HT1080 (cell line): Measurements from ENCODE around the gene SLC27A5. TPM values are rescaled to one million over a fixed set of nuclear protein-coding genes. Genes with fewer than 3 reads are reported as not detected.
"Not testable (repeated sequence)": the region's sequence is repeated elsewhere in the genome, so short reads cannot be mapped to it uniquely, and the experiment has no call there.

Experiments
- DNase-seq: peaks from one replicate; pipeline ENCODE4 v3.0.0-alpha.2; 2015; ENCODE audit warnings: low read depth
- total RNA-seq: library from RNA; depleted of rRNA; stranded (reverse); fragments of >200 nt; shearing (Covaris generic); gene quantifications from 2 replicates; pipeline ENCODE4 v1.2.3, GENCODE V29; 2014

SLC27A5 gene
- total RNA-seq, 1 experiment from 2014 or later: 26.3 TPM

DNA sequence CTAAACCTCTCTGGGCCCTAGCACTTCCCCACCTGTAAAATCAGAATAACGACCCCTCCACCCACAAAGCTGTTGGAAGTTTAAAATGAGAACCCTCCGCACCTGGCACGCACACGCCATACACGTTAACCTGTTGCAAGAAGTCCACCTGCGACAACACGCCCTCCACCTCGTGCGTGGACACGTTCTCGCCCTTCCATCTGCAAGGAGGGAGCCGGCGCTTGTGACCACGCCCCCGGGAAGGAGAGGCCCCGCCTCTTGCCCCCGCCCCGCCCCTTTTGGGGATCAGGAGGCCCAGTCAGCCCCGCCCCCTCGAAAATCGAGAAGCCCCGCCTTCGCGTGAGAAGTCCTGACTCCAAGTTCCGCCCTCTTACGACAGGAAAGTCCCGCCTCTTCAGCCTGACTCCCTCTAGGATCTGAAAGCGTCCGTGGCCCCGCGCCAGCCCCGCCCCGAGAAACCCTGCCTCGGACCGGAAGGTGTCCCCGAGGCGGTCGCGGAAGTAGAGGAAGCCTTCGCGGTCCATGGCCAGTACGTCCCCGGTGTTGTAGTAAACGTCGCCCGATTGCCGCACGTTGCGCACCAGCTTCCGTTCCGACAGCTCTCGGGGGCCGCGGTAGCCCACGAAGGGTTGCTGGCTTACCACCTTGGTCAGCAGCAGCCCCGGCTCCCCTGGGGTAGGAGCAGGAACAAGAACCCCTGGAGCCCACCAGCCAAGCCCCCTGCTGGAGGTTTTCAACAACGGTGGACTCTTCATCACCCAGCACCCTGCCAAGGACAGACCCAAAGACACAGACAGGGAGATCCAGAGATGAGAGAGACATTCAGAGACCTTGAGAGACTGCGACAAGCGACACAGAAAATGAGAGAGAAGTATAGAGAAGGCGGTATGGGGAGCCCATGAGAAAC is 12.5 kb downstream of the SLC27A5 start:
- peak; percentile 97 for DNase-seq

DNA sequence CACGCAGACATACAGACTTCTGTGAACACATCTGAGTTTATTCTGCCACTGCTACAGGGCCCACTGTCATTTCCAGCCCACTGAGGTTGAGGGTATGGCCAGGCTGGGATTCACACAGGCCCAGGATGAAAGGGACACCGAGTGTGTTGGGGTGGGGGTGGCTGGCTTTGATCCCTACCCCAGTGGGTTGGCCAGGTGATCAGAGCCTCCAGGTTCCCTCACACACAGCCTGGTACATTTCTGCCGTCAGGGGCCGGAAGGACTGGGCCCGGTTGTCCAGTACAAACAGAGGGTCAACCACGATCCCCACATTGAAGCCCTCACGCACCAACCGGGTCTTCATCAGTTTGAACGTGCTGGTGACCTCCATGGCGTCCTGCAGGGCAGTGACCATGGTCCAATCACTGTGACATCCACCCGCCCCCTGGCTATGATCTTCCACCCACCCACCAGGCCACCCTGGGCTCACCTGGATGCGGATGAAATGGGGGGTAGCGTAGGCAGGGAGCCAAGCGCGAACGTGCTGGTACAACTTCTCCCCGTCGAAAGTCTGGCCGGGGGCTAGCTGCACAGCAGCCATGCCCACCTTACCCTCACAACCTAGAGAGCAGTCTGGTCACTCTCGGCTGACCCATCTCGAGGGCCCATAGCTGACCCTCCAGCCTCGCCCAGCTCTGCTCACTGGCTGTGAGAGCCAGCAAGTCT is 13.3 kb downstream of the SLC27A5 start:
- DNase-seq: no peak

DNA sequence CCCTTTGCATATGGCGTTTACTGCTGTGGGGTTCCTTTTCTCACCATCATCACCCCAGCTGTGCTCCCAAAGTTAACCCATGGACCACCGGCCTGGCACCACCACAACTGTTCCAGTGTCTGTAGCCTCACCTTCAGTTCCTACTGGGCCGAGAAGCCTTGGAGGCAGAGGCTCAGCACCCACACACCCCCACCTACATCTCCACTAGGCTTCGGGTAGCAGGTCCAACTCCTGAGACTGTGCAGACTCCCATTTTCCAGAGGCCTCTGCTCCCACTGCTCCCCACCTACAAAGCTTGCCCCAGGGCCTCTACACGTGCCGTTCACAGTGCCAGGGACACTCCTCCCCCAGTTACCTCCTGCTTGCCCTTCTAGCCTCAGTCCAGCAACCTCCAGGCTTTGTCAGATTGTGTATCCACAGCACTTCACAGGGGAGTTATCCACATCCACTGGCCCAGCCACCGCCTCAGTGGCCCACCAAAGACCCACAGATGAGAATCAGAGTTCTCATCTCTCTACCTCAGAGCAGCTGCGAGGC is 14.1 kb downstream of the SLC27A5 start:
- no peak for DNase-seq

DNA sequence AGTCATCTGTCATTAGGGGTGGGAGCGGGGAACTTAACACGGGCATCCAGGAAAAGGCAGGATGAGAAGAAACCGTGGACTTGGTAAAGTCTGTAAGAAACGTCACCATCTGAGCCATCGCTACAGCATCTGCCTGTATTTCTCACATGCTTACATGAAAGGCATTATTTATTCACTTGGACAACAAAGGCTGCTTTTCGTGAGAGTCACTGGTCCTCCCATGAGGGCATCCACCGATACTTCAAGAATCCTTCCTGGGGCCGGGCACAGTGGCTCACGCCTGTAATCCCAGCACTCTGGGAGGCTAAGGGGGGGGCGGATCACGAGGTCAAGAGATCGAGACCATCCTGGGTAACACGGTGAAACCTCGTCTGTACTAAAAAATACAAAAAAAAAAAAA is 19.5 kb downstream of the SLC27A5 start:
- no peak for DNase-seq

DNA sequence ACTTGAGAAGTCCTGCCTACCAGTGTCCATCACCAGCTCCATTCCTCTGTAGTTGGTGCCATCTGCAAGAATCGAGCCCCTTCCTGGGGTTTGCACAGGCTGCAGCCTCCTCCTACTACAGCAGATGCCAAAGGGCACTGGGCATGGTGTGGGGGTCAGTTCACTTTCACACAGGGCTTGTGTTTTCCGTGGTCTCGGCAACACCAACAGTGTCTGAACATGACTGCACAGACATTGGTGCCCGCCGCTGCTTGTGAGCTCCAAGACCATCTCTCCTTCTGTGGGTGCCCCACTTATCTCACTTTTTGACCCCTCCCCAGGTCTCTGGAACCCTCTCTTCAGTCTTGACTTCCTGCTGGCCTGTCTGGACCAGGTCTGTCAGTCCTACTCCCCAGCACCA is 20.4 kb downstream of the SLC27A5 start:
- DNase-seq: no peak

DNA sequence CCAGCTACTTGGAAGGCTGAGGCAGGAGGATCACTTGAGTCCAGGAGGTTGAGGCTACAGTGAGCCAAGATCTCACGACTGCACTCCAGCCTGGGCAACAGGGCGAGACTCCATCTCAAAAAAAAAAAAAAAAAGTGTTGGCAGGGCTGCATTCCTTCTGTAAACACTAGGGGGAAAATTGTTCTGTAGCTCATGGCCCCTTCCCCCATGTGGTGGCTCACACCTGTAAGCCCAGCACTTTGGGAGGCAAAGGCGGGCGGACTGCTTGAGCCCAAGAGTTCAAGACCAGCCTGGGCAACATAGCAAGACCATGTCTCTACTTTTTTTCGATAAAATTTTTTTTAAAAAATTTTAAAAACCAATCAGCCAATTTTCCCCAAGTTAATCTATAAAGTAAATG is 27.4 kb downstream of the SLC27A5 start:
- DNase-seq: not testable (repeated sequence)

DNA sequence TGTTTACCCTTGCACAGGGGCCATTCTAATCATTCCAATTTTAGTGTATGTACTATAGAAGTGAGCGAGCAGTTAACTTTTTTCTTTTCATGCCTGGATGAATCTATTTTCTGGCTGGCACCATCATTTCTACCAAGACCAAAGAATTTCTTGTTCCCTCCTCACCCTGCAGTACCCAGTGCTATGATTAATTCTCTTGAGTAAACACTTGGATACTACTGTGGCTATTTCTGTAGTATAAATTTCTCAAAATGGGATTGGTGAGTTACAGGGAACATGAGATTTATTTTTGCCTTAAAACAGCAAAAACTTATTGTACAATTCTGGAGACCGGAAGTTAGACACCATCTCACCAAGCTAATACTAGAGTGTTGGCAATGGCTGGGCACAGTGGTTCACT is 28.0 kb downstream of the SLC27A5 start:
- DNase-seq: no peak

DNA sequence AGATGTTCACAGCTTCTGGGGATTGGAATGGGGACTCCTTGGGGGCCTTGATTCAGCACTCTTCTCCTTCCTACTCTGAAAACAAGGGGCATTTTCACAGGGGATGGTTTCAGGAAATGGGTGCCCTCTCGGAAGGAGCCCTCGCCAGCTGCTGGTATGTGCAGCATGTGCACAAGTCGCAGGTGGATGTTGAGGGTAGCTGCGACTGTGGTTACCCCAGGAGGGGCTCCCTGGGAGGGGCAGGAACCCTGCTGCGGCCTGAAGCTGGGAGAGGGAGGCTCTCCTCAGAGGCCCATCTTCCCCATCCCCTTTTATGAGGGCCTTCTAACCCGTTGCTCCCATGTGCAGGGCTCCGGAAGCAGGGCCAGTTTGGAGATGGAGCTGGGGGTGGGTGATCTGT is 29.4 kb downstream of the SLC27A5 start:
- DNase-seq: no peak

DNA sequence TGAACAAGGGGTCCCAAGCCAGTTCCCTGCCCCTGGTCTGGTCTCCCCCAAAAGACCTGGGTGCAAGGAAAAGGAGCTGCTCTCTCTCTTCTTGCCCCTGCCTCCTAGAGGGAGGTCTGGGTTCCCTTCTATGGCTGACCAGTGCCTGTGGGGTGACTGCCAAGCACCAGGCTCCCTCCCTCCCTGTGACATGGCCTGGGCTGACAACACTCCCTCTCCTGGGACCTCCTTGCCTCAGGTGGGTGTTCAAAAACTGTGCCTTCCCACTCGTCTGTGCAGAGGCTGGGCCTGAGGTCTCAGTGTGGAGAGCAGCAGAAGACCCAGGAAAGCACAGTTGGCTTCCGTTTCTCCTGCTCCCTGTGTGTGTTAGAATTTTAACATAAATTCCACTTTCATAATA is 31.0 kb downstream of the SLC27A5 start:
- no peak for DNase-seq

DNA sequence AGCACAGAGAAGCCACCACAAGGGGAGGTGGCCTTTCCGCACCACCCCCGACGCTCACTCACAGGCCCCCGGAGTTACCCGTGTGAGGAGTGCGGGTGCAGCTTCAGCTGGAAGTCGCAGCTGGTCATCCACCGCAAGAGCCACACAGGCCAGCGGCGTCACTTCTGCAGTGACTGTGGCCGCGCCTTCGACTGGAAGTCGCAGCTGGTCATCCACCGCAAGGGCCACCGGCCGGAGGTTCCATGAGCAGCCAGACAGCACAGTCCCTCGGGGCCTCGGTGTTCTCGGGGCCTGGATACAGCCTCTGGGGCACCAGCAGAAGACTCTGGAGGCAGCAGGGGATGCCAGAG is 31.3 kb downstream of the SLC27A5 start:
- no peak for DNase-seq

DNA sequence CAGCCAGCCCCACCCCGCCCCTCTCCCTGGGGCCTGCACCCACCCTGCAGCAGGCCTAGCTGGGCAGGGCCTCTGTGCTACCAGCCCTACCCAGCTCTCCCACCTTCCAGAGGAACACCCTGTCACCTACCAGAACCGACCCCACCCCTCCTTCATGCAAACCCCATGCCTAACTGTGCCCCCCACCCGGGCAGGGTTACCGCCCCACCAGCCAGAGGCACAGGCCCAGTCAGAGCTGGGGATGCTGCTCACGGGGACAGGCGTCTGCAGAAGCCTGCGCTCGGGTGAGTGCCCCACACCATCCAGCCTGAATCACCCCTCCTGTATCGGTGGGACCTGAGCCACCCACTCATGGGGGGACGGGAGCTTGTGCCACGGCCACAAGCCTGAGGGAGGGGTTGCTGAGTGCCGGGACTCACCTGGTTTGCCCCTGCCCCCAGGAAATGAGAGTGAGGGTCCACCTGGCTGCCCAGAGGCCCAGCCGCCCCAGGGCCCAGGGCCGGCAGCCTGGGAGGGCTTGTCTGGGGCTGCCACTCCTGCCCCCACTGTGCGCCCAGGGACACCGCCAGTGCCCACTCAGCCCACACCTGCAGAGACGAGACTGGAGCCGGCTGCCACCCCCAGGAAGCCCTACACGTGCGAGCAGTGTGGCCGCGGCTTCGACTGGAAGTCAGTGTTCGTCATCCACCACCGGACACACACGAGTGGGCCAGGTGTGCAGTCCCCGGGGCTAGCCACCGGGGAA is 31.9 kb downstream of the SLC27A5 start:
- DNase-seq: no peak

DNA sequence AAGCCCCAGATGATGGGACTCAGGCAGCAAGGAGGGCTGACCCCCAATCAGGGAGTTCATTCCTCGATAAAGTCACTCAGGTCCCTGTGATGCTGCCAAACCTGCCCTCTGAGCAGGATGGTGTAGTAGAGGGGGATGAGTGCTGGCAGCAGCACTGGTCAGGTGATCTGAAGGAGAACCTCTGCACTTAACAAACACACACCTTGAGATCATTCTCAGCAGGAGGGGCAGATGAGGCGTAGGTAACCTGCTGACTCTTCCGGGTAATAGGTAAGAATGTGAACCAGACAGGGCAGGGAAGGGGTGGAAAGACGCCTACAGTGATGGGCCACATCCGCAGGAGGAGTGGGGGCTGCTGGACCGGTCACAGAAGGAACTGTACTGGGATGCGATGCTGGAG is 32.5 kb downstream of the SLC27A5 start:
- DNase-seq: no peak

DNA sequence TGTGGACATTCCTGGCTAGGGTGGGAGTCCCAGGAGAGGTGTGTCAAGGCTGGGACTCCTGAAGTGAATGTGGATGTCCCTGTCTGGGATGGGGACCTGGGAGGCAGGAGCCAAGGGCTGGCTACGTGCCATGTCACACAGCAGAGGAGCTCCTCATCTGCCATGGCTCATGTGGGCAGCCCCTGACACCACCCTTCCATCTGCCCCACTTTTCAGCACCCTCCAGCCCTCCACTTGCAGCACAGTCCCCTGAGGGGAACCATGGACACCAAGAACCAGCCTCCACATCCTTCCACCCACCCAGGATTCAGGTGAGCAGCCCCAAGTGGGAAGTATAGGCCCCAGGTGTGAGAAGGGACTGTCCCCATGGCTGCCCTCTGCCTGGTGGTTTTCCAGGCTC is 33.9 kb downstream of the SLC27A5 start:
- DNase-seq: no peak

DNA sequence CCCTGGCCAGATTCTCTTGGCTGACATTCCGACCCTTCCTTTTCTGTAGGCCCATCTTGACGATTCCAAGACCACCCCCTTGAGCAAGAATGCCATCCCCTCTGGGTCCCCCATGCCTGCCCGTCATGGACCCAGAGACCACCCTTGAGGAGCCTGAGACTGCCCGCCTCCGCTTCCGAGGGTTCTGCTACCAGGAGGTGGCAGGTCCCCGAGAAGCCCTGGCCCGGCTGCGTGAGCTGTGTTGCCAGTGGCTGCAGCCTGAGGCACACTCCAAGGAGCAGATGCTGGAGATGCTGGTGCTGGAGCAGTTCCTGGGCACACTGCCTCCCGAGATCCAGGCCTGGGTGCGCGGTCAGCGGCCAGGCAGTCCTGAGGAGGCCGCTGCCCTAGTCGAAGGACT is 34.7 kb downstream of the SLC27A5 start:
- DNase-seq: no peak

DNA sequence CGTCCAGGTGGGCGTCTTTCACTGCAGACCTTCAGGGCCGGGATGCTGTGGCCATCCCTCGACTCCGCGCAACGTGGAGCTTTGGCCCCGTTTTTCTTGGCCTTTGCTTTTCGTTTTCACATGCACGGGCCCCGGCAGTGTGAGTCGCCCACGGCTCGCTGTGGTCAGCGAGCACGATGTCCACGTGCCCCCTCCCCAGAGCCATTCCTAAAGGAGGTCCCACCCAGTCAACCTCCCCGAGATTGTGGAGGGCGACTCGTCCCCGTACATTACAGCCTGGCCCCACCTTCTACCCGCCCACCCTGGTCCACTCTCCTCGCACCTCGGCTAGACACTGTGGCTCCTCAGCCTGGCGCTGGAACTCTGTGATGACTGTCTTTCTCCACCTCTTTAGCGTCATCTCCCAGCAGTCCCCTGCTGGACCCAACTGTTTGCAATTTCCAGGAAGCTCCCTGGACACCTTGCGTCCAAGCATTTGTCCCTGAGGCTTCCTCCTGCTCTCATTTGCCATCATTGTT is 35.2 kb downstream of the SLC27A5 start:
- DNase-seq: peak; percentile 22

DNA sequence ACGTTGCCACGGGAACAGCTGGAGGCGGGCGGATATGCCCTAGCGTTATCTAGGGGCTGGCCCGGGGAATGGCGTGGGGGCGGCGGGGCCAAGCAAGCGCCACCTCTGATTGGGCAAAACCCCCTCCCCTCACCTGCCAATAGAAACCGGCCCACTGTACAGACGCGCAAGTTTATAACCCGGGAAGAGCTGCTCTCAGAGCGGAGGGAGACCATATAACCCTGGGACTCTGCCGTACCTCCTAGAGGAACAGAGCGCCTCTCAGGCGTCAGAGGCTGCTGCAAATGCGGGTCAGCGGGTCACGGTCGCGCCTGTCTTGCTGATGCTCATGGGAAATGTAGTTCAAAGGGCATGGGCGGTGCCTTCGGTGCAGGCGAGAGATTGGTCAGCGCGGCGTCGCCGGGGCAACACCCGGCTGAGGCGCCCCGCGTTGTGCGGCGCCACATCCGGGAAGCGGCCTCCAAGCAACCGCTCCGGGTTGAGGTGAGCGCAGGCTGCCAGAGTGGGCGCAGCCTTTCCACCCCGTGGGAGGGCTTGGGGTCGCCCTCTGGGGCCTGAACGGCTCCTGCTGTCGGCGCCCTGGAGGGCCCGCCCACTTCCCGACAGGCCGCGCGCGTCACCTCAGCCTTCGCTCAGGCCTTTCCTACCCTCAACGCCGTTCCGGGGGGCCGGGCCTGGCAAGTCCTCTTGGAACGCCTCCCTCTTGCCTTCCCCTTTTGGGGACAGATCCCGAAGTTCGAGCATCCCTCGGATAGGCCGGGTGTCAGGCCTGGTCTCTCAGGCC is 35.9 kb downstream of the SLC27A5 start, which contains the start of gene ZNF446:
Gene ZNF446, plus strand, starts transcription at position 639 of the 784 bp plus-strand sequence. CDS start 867 bp downstream, outside the sequence.
- DNase-seq: peak; percentile 99

DNA sequence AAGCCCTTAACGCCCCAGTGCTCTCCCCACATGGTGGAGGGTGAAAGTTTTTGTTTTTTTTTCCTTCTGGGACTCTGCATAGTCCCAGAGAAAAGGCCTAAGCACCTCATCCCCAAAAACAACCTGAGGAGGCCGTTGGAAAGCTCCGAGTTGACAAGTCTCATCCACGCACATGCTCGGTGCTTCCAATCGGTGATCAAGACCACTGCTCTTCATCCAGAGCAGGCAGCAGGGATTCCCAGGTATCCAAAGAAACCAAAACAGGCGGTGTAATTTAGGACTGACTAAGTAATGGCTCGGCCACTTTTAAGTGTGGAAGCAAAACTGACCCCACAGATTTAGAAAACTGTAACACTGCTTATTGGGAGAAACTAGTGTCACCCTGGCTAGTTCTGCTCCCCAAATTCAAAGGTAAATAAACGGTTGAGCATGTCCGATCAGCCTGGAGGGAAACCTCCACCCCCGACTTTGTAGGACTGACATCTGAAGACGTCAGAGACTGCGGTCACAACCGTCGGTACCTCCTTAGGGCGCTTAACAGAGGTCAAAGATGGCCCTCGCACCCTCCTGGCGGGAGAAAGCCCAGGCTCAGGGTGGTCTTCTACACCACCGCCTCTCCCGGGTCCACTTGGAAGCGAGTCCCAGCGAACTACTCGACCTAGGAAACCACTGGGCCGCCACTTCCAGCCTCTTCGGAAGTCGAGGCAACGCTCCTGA is 36.6 kb downstream of the SLC27A5 start:
- no peak for DNase-seq

DNA sequence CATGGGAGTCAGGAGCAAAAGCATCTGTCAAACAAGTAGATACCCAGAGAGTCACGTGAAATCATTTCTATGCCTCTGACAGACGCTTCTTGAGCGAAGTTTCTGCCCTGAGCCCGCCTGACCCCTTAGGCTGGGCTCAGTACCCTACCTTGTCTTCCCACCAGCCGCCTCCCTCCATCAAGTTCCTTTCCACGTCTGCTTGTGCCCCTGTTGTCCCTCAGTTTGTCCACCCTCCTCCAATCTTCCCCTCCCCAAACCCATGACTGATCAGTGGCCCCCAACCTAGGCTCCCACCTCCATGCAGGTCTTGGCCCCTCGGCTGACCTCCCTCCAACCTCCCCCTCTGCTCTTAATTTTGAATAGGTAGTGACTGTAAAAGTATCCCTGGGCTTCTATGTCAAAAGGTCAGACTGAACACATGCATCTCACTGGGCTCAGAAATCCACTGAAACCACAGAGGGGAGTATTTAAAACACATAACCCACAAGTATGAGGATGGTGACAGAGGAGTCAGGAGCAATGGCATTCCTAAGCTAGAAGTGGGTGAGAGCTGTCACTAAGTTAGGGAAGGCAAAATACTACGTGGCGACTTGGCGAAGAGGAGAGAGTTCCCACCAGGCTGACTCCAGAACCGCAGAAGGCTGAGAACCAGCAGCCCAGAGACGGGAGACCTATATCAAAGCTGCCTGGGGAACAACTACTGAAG is 37.3 kb downstream of the SLC27A5 start:
- DNase-seq: peak; percentile 31

DNA sequence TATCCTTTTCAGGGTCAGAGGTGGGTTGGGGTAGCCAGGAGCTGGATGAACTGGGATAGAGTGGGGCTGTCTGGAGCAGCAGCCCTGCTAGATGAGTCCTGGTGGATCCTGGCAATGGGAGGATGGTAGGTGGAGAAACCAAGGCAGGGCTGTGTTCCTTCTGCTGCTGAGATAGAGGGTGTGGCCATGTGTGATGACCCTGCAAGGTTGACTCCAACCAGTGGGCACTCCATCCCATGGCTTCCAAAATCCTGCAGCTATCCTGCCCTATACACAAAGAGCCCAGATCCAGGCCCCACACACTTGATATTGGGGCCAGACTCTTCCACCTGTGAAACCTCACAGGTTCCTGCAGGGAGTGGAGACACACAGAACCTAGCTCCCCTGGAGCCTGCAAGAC is 38.0 kb downstream of the SLC27A5 start:
- no peak for DNase-seq
